Erythroblast (primary cell): ENCODE measurements around the gene FOXD4L5.
"Not testable (repeated sequence)": the region's sequence is repeated elsewhere in the genome, so short reads cannot be mapped to it uniquely, and the experiment has no call there.

ENCODE experiments used
- DNase-seq, 2 experiments: peaks; one replicate each; lab custom pipeline; 2025; lab: John Stamatoyannopoulos, UW

FOXD4L5 gene

GRCh38 chr9:65285109-65285508 is at the start of gene FOXD4L5:
Gene FOXD4L5 (minus strand): TSS chr9:65285209. CDS start chr9:65284377, 832 bp downstream.
- DNase-seq, result not testable (repeated sequence)

- DNase-seq, result not testable (repeated sequence)
These were observed 1.1 kb downstream of the FOXD4L5 start for GRCh38 chr9:65283943-65284342.

GRCh38 chr9:65282976-65283375 is 2.0 kb downstream of the FOXD4L5 start:
- DNase-seq, result not testable (repeated sequence)
